BLaER1 (cell line): Measurements from ENCODE around the gene RGS8.

Experiments
- H3K27ac ChIP-seq: shearing (Covaris generic); formaldehyde crosslinking; 2 replicates; pipeline ENCODE4 v1.8.1; 2022
- H3K27me3 ChIP-seq: shearing (Covaris generic); formaldehyde crosslinking; 2 replicates; pipeline ENCODE4 v1.8.1; 2022
- H3K36me3 ChIP-seq: shearing (Covaris generic); formaldehyde crosslinking; 2 replicates; pipeline ENCODE4 v1.8.1; 2022
- H3K4me1 ChIP-seq: shearing (Covaris generic); formaldehyde crosslinking; 2 replicates; pipeline ENCODE4 v1.8.1; 2022
- H3K4me2 ChIP-seq: shearing (Covaris generic); formaldehyde crosslinking; 2 replicates; pipeline ENCODE4 v1.8.1; 2022
- H3K4me3 ChIP-seq: shearing (Covaris generic); formaldehyde crosslinking; 2 replicates; pipeline ENCODE4 v1.8.1; 2022
- H3K9ac ChIP-seq: shearing (Covaris generic); formaldehyde crosslinking; 2 replicates; pipeline ENCODE4 v1.8.1; 2022
- H3K9me3 ChIP-seq: shearing (Covaris generic); formaldehyde crosslinking; 2 replicates; pipeline ENCODE4 v1.8.1; 2022
- H4K20me1 ChIP-seq: shearing (Covaris generic); formaldehyde crosslinking; 2 replicates; pipeline ENCODE4 v1.8.1; 2022
- Cebpa-rat ChIP-seq: shearing (Covaris generic); IDR thresholded peaks from 2 replicates; pipeline ENCODE4 v1.8.1; 2022

Gene RGS8

GRCh38 chr1:182662956-182663355 lies 21.4 kb downstream of the RGS8 start:
- no peak overlapping the region for H3K9ac ChIP-seq
- H3K4me1 ChIP-seq = no peaks in the 10 kb centered on the region
- no peaks in the 10 kb centered on the region for H3K27me3 ChIP-seq
- no peak overlapping the region for H3K4me2 ChIP-seq
- H3K36me3 ChIP-seq = no peaks in the 10 kb centered on the region
- H3K4me3 ChIP-seq = no peak overlapping the region
- H3K27ac ChIP-seq = no peak overlapping the region
- no peaks in the 10 kb centered on the region for H4K20me1 ChIP-seq
- no peaks in the 10 kb centered on the region for H3K9me3 ChIP-seq
- no peak for TF ChIP-seq Cebpa-rat

GRCh38 chr1:182662121-182662890 lies 22.1 kb downstream of the RGS8 start:
- no peak overlapping the region for H3K27ac ChIP-seq
- no peaks in the 10 kb centered on the region for H3K9me3 ChIP-seq
- H3K4me1 ChIP-seq = no peaks in the 10 kb centered on the region
- H3K4me2 ChIP-seq = no peak overlapping the region
- H4K20me1 ChIP-seq = no peaks in the 10 kb centered on the region
- no peaks in the 10 kb centered on the region for H3K36me3 ChIP-seq
- no peak overlapping the region for H3K9ac ChIP-seq
- no peaks in the 10 kb centered on the region for H3K27me3 ChIP-seq
- no peak for TF ChIP-seq Cebpa-rat
- no peak overlapping the region for H3K4me3 ChIP-seq

GRCh38 chr1:182658055-182658454 lies 26.3 kb downstream of the RGS8 start:
- no peak overlapping the region for H3K4me2 ChIP-seq
- no peak overlapping the region for H3K9ac ChIP-seq
- H3K9me3 ChIP-seq = no peaks in the 10 kb centered on the region
- H3K27ac ChIP-seq = no peak overlapping the region
- no peaks in the 10 kb centered on the region for H3K36me3 ChIP-seq
- no peaks in the 10 kb centered on the region for H3K27me3 ChIP-seq
- no peak overlapping the region for H3K4me3 ChIP-seq
- TF ChIP-seq Cebpa-rat = no peak
- H4K20me1 ChIP-seq = no peaks in the 10 kb centered on the region
- no peaks in the 10 kb centered on the region for H3K4me1 ChIP-seq

GRCh38 chr1:182656842-182657397 lies 27.5 kb downstream of the RGS8 start:
- Histone ChIP-seq H3K4me2 (no peak overlapping the region), H3K27ac (no peak overlapping the region), H3K4me3 (no peak overlapping the region), H3K4me1 (no peaks in the 10 kb centered on the region), H3K36me3 (no peaks in the 10 kb centered on the region), H3K9me3 (no peaks in the 10 kb centered on the region), H3K9ac (no peak overlapping the region), H3K27me3 (no peaks in the 10 kb centered on the region), H4K20me1 (no peaks in the 10 kb centered on the region)
- no peak for TF ChIP-seq Cebpa-rat

GRCh38 chr1:182653986-182654385 lies 30.4 kb downstream of the RGS8 start:
- Histone ChIP-seq H4K20me1 (no peaks in the 10 kb centered on the region), H3K4me1 (peaks cover 2% of the 10 kb centered on the region; the same call in 1 of the 2 replicates), H3K9me3 (no peaks in the 10 kb centered on the region), H3K9ac (no peak overlapping the region), H3K4me3 (no peak overlapping the region), H3K27me3 (no peaks in the 10 kb centered on the region), H3K4me2 (no peak overlapping the region), H3K27ac (no peak overlapping the region), H3K36me3 (no peaks in the 10 kb centered on the region)
- TF ChIP-seq Cebpa-rat = no peak

- peaks cover 4% of the 10 kb centered on the region; the same call in 1 of the 2 replicates for H3K4me1 ChIP-seq
- H3K4me3 ChIP-seq = no peak overlapping the region
- no peak overlapping the region for H3K27ac ChIP-seq
- H3K9ac ChIP-seq = no peak overlapping the region
- TF ChIP-seq Cebpa-rat = no peak
- no peaks in the 10 kb centered on the region for H3K27me3 ChIP-seq
- H3K9me3 ChIP-seq = no peaks in the 10 kb centered on the region
- no peaks in the 10 kb centered on the region for H4K20me1 ChIP-seq
- no peaks in the 10 kb centered on the region for H3K36me3 ChIP-seq
- H3K4me2 ChIP-seq = no peak overlapping the region
Measured at GRCh38 chr1:182652933-182653332, 31.5 kb downstream of the RGS8 start.

- no peak overlapping the region for H3K9ac ChIP-seq
- H3K36me3 ChIP-seq = no peaks in the 10 kb centered on the region
- H3K27me3 ChIP-seq = no peaks in the 10 kb centered on the region
- H4K20me1 ChIP-seq = no peaks in the 10 kb centered on the region
- H3K4me1 ChIP-seq = peaks cover 4% of the 10 kb centered on the region; the same call in 1 of the 2 replicates
- no peak overlapping the region for H3K4me3 ChIP-seq
- no peaks in the 10 kb centered on the region for H3K9me3 ChIP-seq
- H3K27ac ChIP-seq = no peak overlapping the region
- no peak for TF ChIP-seq Cebpa-rat
- no peak overlapping the region for H3K4me2 ChIP-seq
Measured at GRCh38 chr1:182651339-182651724, 33.1 kb downstream of the RGS8 start.

- Histone ChIP-seq H4K20me1 (no peaks in the 10 kb centered on the region), H3K9ac (no peak overlapping the region), H3K27ac (no peak overlapping the region), H3K4me2 (no peak overlapping the region), H3K4me1 (peaks cover 4% of the 10 kb centered on the region; the same call in 1 of the 2 replicates), H3K9me3 (no peaks in the 10 kb centered on the region), H3K36me3 (no peaks in the 10 kb centered on the region), H3K4me3 (no peak overlapping the region), H3K27me3 (no peaks in the 10 kb centered on the region)
- no peak for TF ChIP-seq Cebpa-rat
Measured at GRCh38 chr1:182650678-182651338, 33.6 kb downstream of the RGS8 start.

GRCh38 chr1:182649041-182649440 lies 35.3 kb downstream of the RGS8 start:
- Histone ChIP-seq H3K4me1 (peaks cover 18% of the 10 kb centered on the region), H3K9ac (no peak overlapping the region), H4K20me1 (no peaks in the 10 kb centered on the region), H3K27me3 (no peaks in the 10 kb centered on the region), H3K9me3 (no peaks in the 10 kb centered on the region), H3K4me3 (no peak overlapping the region), H3K4me2 (0 out of 2 replicates have a peak overlapping the region, but pooled peaks have one; percentile 12), H3K27ac (no peak overlapping the region), H3K36me3 (no peaks in the 10 kb centered on the region)
- TF ChIP-seq Cebpa-rat = no peak

- H3K9me3 ChIP-seq = no peaks in the 10 kb centered on the region
- no peak overlapping the region for H3K4me3 ChIP-seq
- H3K27ac ChIP-seq = no peak overlapping the region
- H3K27me3 ChIP-seq = no peaks in the 10 kb centered on the region
- no peak for TF ChIP-seq Cebpa-rat
- no peak overlapping the region for H3K9ac ChIP-seq
- H4K20me1 ChIP-seq = no peaks in the 10 kb centered on the region
- H3K36me3 ChIP-seq = no peaks in the 10 kb centered on the region
- no peak overlapping the region for H3K4me2 ChIP-seq
- peaks cover 26% of the 10 kb centered on the region for H3K4me1 ChIP-seq
Measured at GRCh38 chr1:182646739-182647138, 37.6 kb downstream of the RGS8 start.
